Body of pancreas (tissue), 4 donors: ENCODE measurements around the gene RUNDC1. TPM values are rescaled to one million over a fixed set of nuclear protein-coding genes. Genes with fewer than 3 reads are reported as not detected.

Experiments
- ATAC-seq: fragments of 150-250 bp; one replicate; pipeline ENCODE4 v1.9.1; 2016
- DNase-seq, 4 donors: peaks; one replicate each; pipeline ENCODE4 v3.0.0-alpha.2; 2019
- H3K27ac ChIP-seq, 4 donors: fragments of 200-600 bp; sonication (generic); 1 replicate in 3 of 4; 2 replicates in 1 of 4; pipeline versions ENCODE4 v1.5.1 to v1.6.1; 2016 to 2019; ENCODE audit warnings: mild to moderate bottlenecking in 1 of 4, mixed read lengths in 1 of 4, moderate library complexity in 1 of 4
- H3K27me3 ChIP-seq, 2 donors: fragments of 200-600 bp; sonication (generic); one replicate each; pipeline ENCODE4 v1.6.0; 2016; ENCODE audit warnings: mild to moderate bottlenecking in 1 of 2
- H3K36me3 ChIP-seq, 2 donors: fragments of 200-600 bp; sonication (generic); replicated peaks in 1 of 2; 2 replicates each; pipeline ENCODE4 v1.5.1; 2016; ENCODE audit warnings: low read depth in 2 of 2; ENCODE audit not compliant: insufficient read depth in 1 of 2
- H3K4me1 ChIP-seq: fragments of 200-600 bp; sonication (generic); one replicate; pipeline ENCODE4 v1.6.0; 2016
- H3K4me3 ChIP-seq, 2 donors: fragments of 200-600 bp; sonication (generic); 1 replicate in 1 of 2; 2 replicates in 1 of 2; pipeline ENCODE4 v1.5.1; 2016 to 2019
- H3K9me3 ChIP-seq, 3 donors: fragments of 200-600 bp; sonication (generic); 1 replicate in 2 of 3; 2 replicates in 1 of 3; pipeline ENCODE4 v1.5.1; 2016
- CTCF ChIP-seq, 7 experiments: fragments of 450-650 bp in 4 of 7; fragments of 200-600 bp in 3 of 7; sonication (generic) in 3 of 7; IDR thresholded peaks; one replicate each; pipeline ENCODE4 v1.5.1; 2016 to 2019; ENCODE audit warnings: antibody characterized with exemption in 7 of 7
- POLR2A ChIP-seq, 3 donors: fragments of 450-650 bp; IDR thresholded peaks; one replicate each; pipeline ENCODE4 v1.6.1; 2016; ENCODE audit warnings: antibody characterized with exemption in 3 of 3, mild to moderate bottlenecking in 2 of 3
- WGBS, 2 donors: methylation state at CpG; one replicate each; pipeline ENCODE4 v1.1.5; 2017; 5-methylcytosine and 5-hydroxymethylcytosine counted together
- intact Hi-C: fragments of 100-400 bp; cut with DNase I; formaldehyde crosslinking; loops from one replicate; pipeline ENCODE4 v1.15.1; 2023
- total RNA-seq, 2 donors: library from RNA; depleted of rRNA; stranded (reverse); fragments of >200 nt; gene quantifications; one replicate each; pipeline ENCODE4 v1.1.0, GENCODE V29; 2016

The RUNDC1 gene
- total RNA-seq, 2 donors from 2014 or later = 17.1 to 37.6 TPM

GRCh38 chr17:43025766-43026537 is 45.6 kb downstream of the RUNDC1 start:
- Histone ChIP-seq H3K27ac (no peak overlapping the region), H3K36me3 (no peaks in the 10 kb centered on the region), H3K9me3 (no peaks in the 10 kb centered on the region), H3K4me3 (no peak overlapping the region), H3K27me3 (no peaks in the 10 kb centered on the region), H3K4me1 (peaks cover 17% of the 10 kb centered on the region)
- WGBS, 2 donors = 41 to 55% methylated on average over 7 to 16 of the region's 16 CpGs
- intact Hi-C loops = loop anchor here (10.0 kb wide), 2 partner anchors 109 to 289 kb away; no protein-coding TSS in a partner anchor
- ATAC-seq (no peak), DNase-seq (no peak)
- no peak for TF ChIP-seq POLR2A (IDR thresholded peaks at IDR 0.05)
- TF ChIP-seq CTCF (IDR thresholded peaks at IDR 0.05) = no peak

GRCh38 chr17:43026595-43026994 is 46.2 kb downstream of the RUNDC1 start:
- ATAC-seq (no peak), DNase-seq (no peak)
- Histone ChIP-seq H3K4me1 (peaks cover 13% of the 10 kb centered on the region), H3K36me3 (no peaks in the 10 kb centered on the region), H3K27ac (no peak overlapping the region), H3K9me3 (no peaks in the 10 kb centered on the region), H3K4me3 (no peak overlapping the region), H3K27me3 (no peaks in the 10 kb centered on the region)
- TF ChIP-seq POLR2A (IDR thresholded peaks at IDR 0.05) (no peak), CTCF (IDR thresholded peaks at IDR 0.05) (no peak)
- WGBS, 2 donors = 61 to 65% methylated on average over 5 of the region's 5 CpGs
- intact Hi-C loops = loop anchor here (10.0 kb wide), 2 partner anchors 108 to 288 kb away; no protein-coding TSS in a partner anchor

- Histone ChIP-seq H3K4me1 (peaks cover 13% of the 10 kb centered on the region), H3K36me3 (no peaks in the 10 kb centered on the region), H3K27me3 (no peaks in the 10 kb centered on the region), H3K4me3 (no peak overlapping the region), H3K9me3 (no peaks in the 10 kb centered on the region), H3K27ac (no peak overlapping the region)
- WGBS, 2 donors = 61 to 66% methylated on average over 8 to 9 of the region's 9 CpGs
- intact Hi-C loops = loop anchor here (10.0 kb wide), 2 partner anchors 107 to 287 kb away; no protein-coding TSS in a partner anchor
- DNase-seq (no peak), ATAC-seq (no peak)
- TF ChIP-seq POLR2A (IDR thresholded peaks at IDR 0.05) (no peak), CTCF (IDR thresholded peaks at IDR 0.05) (no peak)
Measured at GRCh38 chr17:43027091-43028032, 47.0 kb downstream of the RUNDC1 start.

GRCh38 chr17:43028221-43028861 is 48.0 kb downstream of the RUNDC1 start:
- TF ChIP-seq POLR2A (IDR thresholded peaks at IDR 0.05) (no peak), CTCF (IDR thresholded peaks at IDR 0.05) (no peak)
- Histone ChIP-seq H3K27me3 (no peaks in the 10 kb centered on the region), H3K9me3 (no peaks in the 10 kb centered on the region), H3K4me3 (no peak overlapping the region), H3K27ac (no peak overlapping the region), H3K36me3 (no peaks in the 10 kb centered on the region), H3K4me1 (peaks cover 8% of the 10 kb centered on the region)
- ATAC-seq (no peak), DNase-seq (no peak)
- WGBS, 2 donors = 74 to 76% methylated on average over 17 of the region's 17 CpGs
- intact Hi-C loops = loop anchor here (10.0 kb wide), 2 partner anchors 106 to 286 kb away; no protein-coding TSS in a partner anchor
